Measurements from ENCODE around the gene FRS2.

Gene FRS2

DNA sequence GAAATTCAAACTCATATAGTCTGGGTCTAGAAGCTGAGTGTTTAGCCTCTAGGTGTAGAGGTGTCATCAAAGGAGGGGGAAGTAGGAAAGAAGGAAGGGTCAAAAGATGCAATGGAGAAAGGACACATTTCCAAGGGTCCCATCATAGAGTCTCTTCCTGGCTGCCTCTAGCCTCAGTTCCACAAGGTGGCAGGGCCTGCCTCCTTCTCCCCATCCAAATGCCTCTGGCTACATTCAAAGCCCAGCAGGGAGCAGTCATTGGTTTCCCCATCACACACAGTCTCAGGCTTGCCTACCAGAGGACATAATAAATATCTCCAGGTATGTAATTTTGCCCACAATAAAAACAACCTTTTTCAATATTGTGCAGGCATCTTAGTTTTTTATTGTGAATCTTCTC, 113.0 kb downstream of the FRS2 start:
- Histone ChIP-seq H3K4me3 (ENCODE audit: low read depth, low read length) (no peak overlapping the region), H3K27me3 (replicated peaks) (no peaks in the 10 kb centered on the region), H3K27ac (no peak overlapping the region), H3K36me3 (replicated peaks) (peaks cover 16% of the 10 kb centered on the region)
- no peak for DNase-seq
- TF ChIP-seq, protein P1, sequence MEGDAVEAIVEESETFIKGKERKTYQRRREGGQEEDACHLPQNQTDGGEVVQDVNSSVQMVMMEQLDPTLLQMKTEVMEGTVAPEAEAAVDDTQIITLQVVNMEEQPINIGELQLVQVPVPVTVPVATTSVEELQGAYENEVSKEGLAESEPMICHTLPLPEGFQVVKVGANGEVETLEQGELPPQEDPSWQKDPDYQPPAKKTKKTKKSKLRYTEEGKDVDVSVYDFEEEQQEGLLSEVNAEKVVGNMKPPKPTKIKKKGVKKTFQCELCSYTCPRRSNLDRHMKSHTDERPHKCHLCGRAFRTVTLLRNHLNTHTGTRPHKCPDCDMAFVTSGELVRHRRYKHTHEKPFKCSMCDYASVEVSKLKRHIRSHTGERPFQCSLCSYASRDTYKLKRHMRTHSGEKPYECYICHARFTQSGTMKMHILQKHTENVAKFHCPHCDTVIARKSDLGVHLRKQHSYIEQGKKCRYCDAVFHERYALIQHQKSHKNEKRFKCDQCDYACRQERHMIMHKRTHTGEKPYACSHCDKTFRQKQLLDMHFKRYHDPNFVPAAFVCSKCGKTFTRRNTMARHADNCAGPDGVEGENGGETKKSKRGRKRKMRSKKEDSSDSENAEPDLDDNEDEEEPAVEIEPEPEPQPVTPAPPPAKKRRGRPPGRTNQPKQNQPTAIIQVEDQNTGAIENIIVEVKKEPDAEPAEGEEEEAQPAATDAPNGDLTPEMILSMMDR (IDR thresholded peaks at IDR 0.05; ENCODE audit: low read depth, low read length, missing control alignments): peak; percentile 43
- in situ Hi-C loops (cut with HindIII; ENCODE audit: low pct_ligation_motif_present, low sequenced_read_pairs): no loop called here

DNA sequence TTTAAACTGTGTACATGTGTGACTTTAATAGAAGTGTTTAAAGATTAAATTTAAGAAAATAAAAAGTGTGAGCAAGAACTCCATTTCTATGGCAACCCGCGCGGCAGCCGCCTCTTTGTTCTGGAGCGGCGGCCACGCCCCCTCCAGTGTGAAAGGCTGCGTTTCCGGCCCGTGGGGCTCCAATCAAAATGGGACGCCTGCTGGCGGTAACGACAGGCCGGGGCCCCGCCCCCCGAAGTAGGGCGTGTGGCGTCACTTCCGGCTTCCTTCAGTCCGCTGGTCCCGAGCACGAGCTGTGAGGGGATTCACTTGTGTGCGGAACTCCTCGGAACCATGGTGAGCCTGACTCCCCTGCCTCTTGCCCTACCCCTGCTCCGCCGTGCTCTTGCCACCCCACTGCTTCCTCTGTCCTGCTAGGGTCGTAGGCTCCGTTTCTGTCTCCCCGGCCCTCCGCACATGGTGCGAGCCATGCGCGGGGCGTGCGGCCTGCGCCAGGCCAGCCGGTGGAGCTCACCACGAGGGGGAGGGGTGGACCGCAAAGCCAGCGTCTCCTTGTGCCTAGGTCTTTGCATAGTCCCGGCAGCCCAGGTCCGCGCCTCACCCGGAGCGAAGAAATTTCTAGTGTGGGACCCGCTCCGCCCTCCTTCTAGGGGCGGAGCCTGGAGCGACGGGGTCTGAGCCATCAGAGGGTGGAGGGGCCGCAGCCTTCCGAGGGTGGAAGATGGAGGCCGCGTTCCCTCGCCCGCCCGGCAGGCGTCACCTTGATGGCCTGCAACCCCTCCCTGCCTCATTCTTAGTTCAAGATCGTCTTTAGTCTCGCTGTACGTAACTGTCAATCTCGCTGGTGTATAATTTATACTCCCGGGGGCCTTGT, 115.2 kb downstream of the FRS2 start, which contains the start of gene CCT2:
Gene CCT2, plus strand, starts transcription at position 271 of the 874 bp plus-strand sequence. Its CDS starts 63 bp downstream, at position 334.
- H3K27me3 ChIP-seq (replicated peaks): no peaks in the 10 kb centered on the region

DNA sequence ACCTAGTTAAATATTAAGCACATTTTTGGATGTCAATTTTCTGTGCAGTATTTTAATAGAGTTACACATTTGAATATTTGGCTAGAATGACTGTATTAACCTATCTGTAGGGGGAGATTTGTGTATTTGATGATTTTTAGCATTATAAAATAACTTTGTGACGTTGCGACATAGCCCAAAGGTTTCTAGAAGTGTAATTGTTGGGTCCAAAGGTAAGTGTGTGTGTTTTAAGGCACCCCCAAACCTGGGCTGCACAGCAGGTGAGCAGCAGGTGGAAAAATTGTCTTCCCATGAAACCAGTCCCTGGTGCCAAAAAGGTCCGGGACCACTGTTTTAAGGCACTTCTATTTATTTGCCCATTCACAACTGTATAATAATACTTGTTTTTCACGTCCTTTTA, 118.3 kb downstream of the FRS2 start:
- no peak overlapping the region for H3K4me3 ChIP-seq (ENCODE audit: low read depth, low read length)
- H3K27me3 ChIP-seq (replicated peaks): no peaks in the 10 kb centered on the region
- DNase-seq: no peak
- in situ Hi-C loops (cut with HindIII; ENCODE audit: low pct_ligation_motif_present, low sequenced_read_pairs): no loop called here
- H3K27ac ChIP-seq: no peak overlapping the region
- TF ChIP-seq, protein P1 (IDR thresholded peaks at IDR 0.05; ENCODE audit: low read depth, low read length, missing control alignments): no peak
- peaks cover 66% of the 10 kb centered on the region for H3K36me3 ChIP-seq (replicated peaks)

More for the DNA sequence above, 115.2 kb downstream of the FRS2 start, which contains the start of gene CCT2:
- in situ Hi-C loops (cut with HindIII; ENCODE audit: low pct_ligation_motif_present, low sequenced_read_pairs): no loop called here
- TF ChIP-seq, protein P1 (IDR thresholded peaks at IDR 0.05; ENCODE audit: low read depth, low read length, missing control alignments): peak; percentile 64
- peaks cover 39% of the 10 kb centered on the region for H3K36me3 ChIP-seq (replicated peaks)
- H3K4me3 ChIP-seq (ENCODE audit: low read depth, low read length): peak within 1 kb of the TSS; percentile 84
- peak within 1 kb of the TSS; percentile 88 for H3K27ac ChIP-seq
- DNase-seq: peak; percentile 95

DNA sequence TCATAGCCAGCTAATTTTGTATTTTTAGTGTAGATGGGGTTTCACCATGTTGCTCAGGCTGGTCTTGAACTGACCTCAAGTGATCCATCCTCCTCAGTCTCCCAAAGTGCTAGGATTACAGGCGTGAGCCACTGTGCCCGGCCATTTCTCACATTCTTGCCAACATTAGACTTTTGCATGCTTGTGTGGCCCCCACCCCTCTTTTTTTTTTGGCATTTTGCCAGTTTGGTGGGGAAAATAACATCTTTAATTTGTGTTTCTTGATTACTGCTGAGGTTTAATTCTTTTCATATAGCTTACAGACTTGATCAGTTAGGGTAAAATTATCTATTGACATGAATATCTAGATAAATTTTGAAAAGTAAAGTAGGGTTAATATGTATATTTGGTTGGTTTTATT, 118.9 kb downstream of the FRS2 start:
- Histone ChIP-seq H3K27ac (no peak overlapping the region), H3K4me3 (ENCODE audit: low read depth, low read length) (no peak overlapping the region), H3K36me3 (replicated peaks) (peaks cover 72% of the 10 kb centered on the region), H3K27me3 (replicated peaks) (no peaks in the 10 kb centered on the region)
- DNase-seq: no peak
- TF ChIP-seq, protein P1 (IDR thresholded peaks at IDR 0.05; ENCODE audit: low read depth, low read length, missing control alignments): no peak
- in situ Hi-C loops (cut with HindIII; ENCODE audit: low pct_ligation_motif_present, low sequenced_read_pairs): no loop called here

- no peak for DNase-seq
- in situ Hi-C loops (cut with HindIII; ENCODE audit: low pct_ligation_motif_present, low sequenced_read_pairs): no loop called here
- Histone ChIP-seq H3K36me3 (replicated peaks) (peaks cover 84% of the 10 kb centered on the region), H3K27me3 (replicated peaks) (no peaks in the 10 kb centered on the region), H3K4me3 (ENCODE audit: low read depth, low read length) (no peak overlapping the region), H3K27ac (no peak overlapping the region)
- TF ChIP-seq, protein P1 (IDR thresholded peaks at IDR 0.05; ENCODE audit: low read depth, low read length, missing control alignments): no peak
These were observed 125.5 kb downstream of the FRS2 start for GRCh38 chr12:69595689-69596088.
